A549 (cell line): ENCODE results near the gene TMEM108. TPM values are rescaled to one million over a fixed set of nuclear protein-coding genes. Genes with fewer than 3 reads are reported as not detected.

Experiments used
- ATAC-seq, 2 experiments: fragments of 200-7000 bp in 1 of 2; fragments of >200 bp in 1 of 2; cut with Nextera tagmentation in 1 of 2; cut with Tn5 transposase in 1 of 2; 3 replicates each; pipeline versions ENCODE4 v1.8.0 to v1.9.1; 2018 to 2020; ENCODE audit warnings: mild to moderate bottlenecking in 1 of 2, moderate library complexity in 1 of 2
- CTCF ChIA-PET: fragments of 300-600 bp; sonication (Branson Sonifier 250); formaldehyde crosslinking; extraction: SDS; loops from one replicate; lab custom pipeline; 2021; ENCODE audit warnings: antibody characterized with exemption, inconsistent platforms; lab: Yijun Ruan, JAX
- POLR2A ChIA-PET: fragments of 350-600 bp; formaldehyde crosslinking; extraction: SDS; loops from one replicate; lab custom pipeline; 2021; ENCODE audit warnings: antibody characterized with exemption, inconsistent platforms; lab: Yijun Ruan, JAX
- DNase-seq, 2 experiments: peaks; one replicate each; pipeline versions ENCODE4 v3.0.0 to v3.0.0-alpha.2; 2011 to 2016; ENCODE audit warnings: low read depth in 1 of 2, low spot score in 1 of 2
- FAIRE-seq: peaks from 2 replicates; lab custom pipeline; 2011; peaks lifted over from hg19 to GRCh38; lab: Jason Lieb, UNC
- H3K27ac ChIP-seq, 2 experiments: fragments of >200 bp; sonication (Bioruptor Twin); formaldehyde crosslinking; 3 replicates each; pipeline ENCODE4 v1.5.1; 2016 to 2017
- H3K4me1 ChIP-seq: fragments of >200 bp; sonication (Bioruptor Twin); formaldehyde crosslinking; 3 replicates; pipeline ENCODE4 v1.6.1; 2016
- H3K4me2 ChIP-seq: fragments of >200 bp; sonication (Bioruptor Twin); formaldehyde crosslinking; 3 replicates; pipeline ENCODE4 v1.6.1; 2016
- H3K4me3 ChIP-seq: fragments of >200 bp; sonication (Bioruptor Twin); formaldehyde crosslinking; 3 replicates; pipeline ENCODE4 v1.5.1; 2016
- H3K9me3 ChIP-seq: fragments of >200 bp; sonication (Bioruptor Twin); formaldehyde crosslinking; 3 replicates; pipeline ENCODE4 v1.6.1; 2016
- ATOH8 ChIP-seq: fragments of 250-450 bp; sonication (Bioruptor Pico); IDR thresholded peaks from 2 replicates; pipeline ENCODE4 v1.5.0; 2020; ENCODE audit warnings: low read depth, mild to moderate bottlenecking, moderate library complexity
- BCL3 ChIP-seq: fragments of >200 bp; sonication (Bioruptor Twin); formaldehyde crosslinking; IDR thresholded peaks from 3 replicates; pipeline ENCODE4 v1.6.1; 2016
- CEBPB ChIP-seq, 2 experiments: fragments of >200 bp in 1 of 2; sonication (Bioruptor Twin) in 1 of 2; formaldehyde crosslinking in 1 of 2; IDR thresholded peaks; 2 replicates each; pipeline ENCODE4 v1.6.1; 2012 to 2016
- E2F6 ChIP-seq: IDR thresholded peaks from 2 replicates; pipeline ENCODE4 v1.6.1; 2012; ENCODE audit warnings: low read depth, borderline replicate concordance
- ESRRA ChIP-seq: fragments of 150-350 bp; IDR thresholded peaks from 2 replicates; pipeline ENCODE4 v1.6.1; 2014; ENCODE audit warnings: mild to moderate bottlenecking, low read length, borderline replicate concordance
- FOSB ChIP-seq: fragments of 250-450 bp; sonication (Bioruptor Pico); IDR thresholded peaks from 2 replicates; pipeline ENCODE4 v1.5.0; 2020; ENCODE audit warnings: mild to moderate bottlenecking, moderate library complexity
- HMGXB4 ChIP-seq: fragments of 250-450 bp; sonication (Bioruptor Pico); IDR thresholded peaks from 2 replicates; pipeline ENCODE4 v1.5.0; 2021; ENCODE audit warnings: mild to moderate bottlenecking, moderate library complexity, borderline replicate concordance
- HOXB13 ChIP-seq: fragments of 250-450 bp; sonication (Bioruptor Pico); IDR thresholded peaks from 2 replicates; pipeline ENCODE4 v1.5.0; 2020; ENCODE audit warnings: low read depth, mild to moderate bottlenecking, moderate library complexity
- NFE2L2 ChIP-seq: fragments of 150-350 bp; conservative IDR thresholded peaks from 2 replicates; pipeline ENCODE4 v1.6.1; 2014; ENCODE audit warnings: low read length
- NR3C1 ChIP-seq: fragments of >200 bp; sonication (Bioruptor Twin); formaldehyde crosslinking; IDR thresholded peaks from 3 replicates; pipeline ENCODE4 v1.6.1; 2017
- RAD21 ChIP-seq, 2 experiments: fragments of >200 bp in 1 of 2; sonication (Bioruptor Twin) in 1 of 2; formaldehyde crosslinking in 1 of 2; IDR thresholded peaks in 1 of 2; conservative IDR thresholded peaks in 1 of 2; 2 replicates in 1 of 2; 3 replicates in 1 of 2; pipeline ENCODE4 v1.6.1; 2012 to 2018; ENCODE audit warnings: inconsistent platforms in 1 of 2
- REST ChIP-seq: fragments of 200-600 bp; sonication (generic); IDR thresholded peaks from 2 replicates; pipeline ENCODE4 v1.6.1; 2016; ENCODE audit warnings: antibody characterized with exemption, mild to moderate bottlenecking, moderate library complexity
- SMC3 ChIP-seq: fragments of >200 bp; sonication (Bioruptor Twin); formaldehyde crosslinking; IDR thresholded peaks from 3 replicates; pipeline ENCODE4 v1.6.1; 2018; ENCODE audit warnings: inconsistent platforms
- TFCP2L1 ChIP-seq: fragments of 250-450 bp; sonication (Bioruptor Pico); IDR thresholded peaks from 2 replicates; pipeline ENCODE4 v1.5.0; 2021; ENCODE audit warnings: mild to moderate bottlenecking
- USF2 ChIP-seq: fragments of 450-650 bp; IDR thresholded peaks from 2 replicates; pipeline ENCODE4 v1.6.1; 2014; ENCODE audit warnings: antibody characterized with exemption
- ZFP36 ChIP-seq: fragments of 450-650 bp; IDR thresholded peaks from 2 replicates; pipeline ENCODE4 v1.6.1; 2014; ENCODE audit warnings: borderline replicate concordance; ENCODE audit not compliant: partially characterized antibody
- WGBS: methylation state at CpG from one replicate; pipeline ENCODE4 v1.1.6; 2017; ENCODE audit errors: missing lambda C conversion rate; 5-methylcytosine and 5-hydroxymethylcytosine counted together
- polyA plus RNA-seq, 4 experiments: library from polyadenylated mRNA; depleted of rRNA in 3 of 4; stranded (reverse); fragments of >200 nt; fragmentation: RNase III in 1 of 4; extraction: RNeasy Plus Mini Kit Qiagen cat#74134 plus additional on column Dnase treatment in 1 of 4; gene quantifications; 2 replicates in 3 of 4; 3 replicates in 1 of 4; pipeline ENCODE4 v1.2.3, GENCODE V29; 2011 to 2017

The TMEM108 gene
- polyA plus RNA-seq, 2 of the 4 experiments (the other 2 are of a cell fraction) = not detected

GRCh38 chr3:133192967-133193366 is 154.8 kb downstream of the TMEM108 start:
- ChIA-PET POLR2A (no interaction called here), CTCF (no interaction called here)
- TF ChIP-seq ATOH8 (CRISPR knock-in tag) = no peak
- TF ChIP-seq SMC3 = no peak
- no peak for TF ChIP-seq CEBPB (IDR thresholded peaks at IDR 0.05)
- Histone ChIP-seq H3K4me3 (no peak overlapping the region), H3K27ac (no peak overlapping the region), H3K4me1 (no peaks in the 10 kb centered on the region), H3K4me2 (no peak overlapping the region), H3K9me3 (no peaks in the 10 kb centered on the region)
- no peak for DNase-seq
- no peak for FAIRE-seq
- ATAC-seq = no peak

GRCh38 chr3:133196527-133196926 is 158.3 kb downstream of the TMEM108 start:
- Histone ChIP-seq H3K9me3 (no peaks in the 10 kb centered on the region), H3K4me1 (no peaks in the 10 kb centered on the region), H3K27ac (no peak overlapping the region), H3K4me3 (no peak overlapping the region), H3K4me2 (no peak overlapping the region)
- TF ChIP-seq CEBPB (IDR thresholded peaks at IDR 0.05) (no peak), REST (no peak), HMGXB4 (CRISPR knock-in tag) (no peak), ZFP36 (no peak), TFCP2L1 (CRISPR knock-in tag) (no peak), USF2 (no peak), HOXB13 (CRISPR knock-in tag) (no peak), RAD21 (conservative IDR thresholded peaks at IDR 0.05 in 1 of 2, IDR thresholded peaks at IDR 0.05 in 1 of 2) (no peak), BCL3 (no peak), FOSB (CRISPR knock-in tag) (no peak), ATOH8 (CRISPR knock-in tag) (no peak), NFE2L2 (no peak), ESRRA (no peak), NR3C1 (no peak), E2F6 (no peak)
- no peak for DNase-seq
- ChIA-PET POLR2A (no interaction called here), CTCF (interaction anchor here (1.1 kb wide), 1 partner anchor 10 kb away, joined by 3 read pairs; no protein-coding TSS in a partner anchor)
- FAIRE-seq = no peak
- WGBS = 15% methylated on average over 3 of the region's 3 CpGs
- ATAC-seq = no peak
